HCT116 (cell line): ENCODE results near the gene KCNK2. TPM values are rescaled to one million over a fixed set of nuclear protein-coding genes. Genes with fewer than 3 reads are reported as not detected.

Source experiments
- ATAC-seq: fragments of 200-7000 bp; cut with Tn5 transposase; 2 replicates; pipeline ENCODE4 v1.9.1; 2020; ENCODE audit warnings: mild to moderate bottlenecking, moderate library complexity
- BruUV-seq: library from RNA; stranded (reverse); fragments of 400-500 nt; replicated peaks from 2 replicates; lab custom pipeline; 2021; lab: Mats Ljungman, UMichigan
- CTCF ChIA-PET: fragments of 300-600 bp; sonication (Branson Sonifier 250); formaldehyde crosslinking; loops from one replicate; lab custom pipeline; 2021; ENCODE audit warnings: antibody characterized with exemption; lab: Charles Lee
- POLR2A ChIA-PET: fragments of 300-600, 350-600 bp; sonication (Branson Sonifier 250); formaldehyde crosslinking; loops from one replicate; lab custom pipeline; 2021; ENCODE audit warnings: antibody characterized with exemption; lab: Charles Lee
- RAD21 ChIA-PET, 2 experiments: fragments of 300-600 bp; sonication (Branson Sonifier 250); formaldehyde crosslinking; loops; one replicate each; lab custom pipeline; 2023; ENCODE audit warnings: low total read pairs in 2 of 2; ENCODE audit not compliant: uncharacterized antibody in 2 of 2, unreplicated experiment in 2 of 2, low non-redundant PET in 1 of 2; lab: Charles Lee
- DNase-seq: peaks from one replicate; pipeline ENCODE4 v3.0.0-alpha.2; 2010; ENCODE audit warnings: low read depth, low spot score
- H2AFZ ChIP-seq: fragments of 200-600 bp; shearing (Covaris generic), sonication (generic); 2 replicates; pipeline ENCODE4 v1.6.1; 2017; ENCODE audit warnings: low read depth, mixed run types, mixed read lengths, antibody characterized with exemption, low read length; ENCODE audit not compliant: poor library complexity, severe bottlenecking
- H3K27ac ChIP-seq: 2 replicates; pipeline ENCODE4 v1.5.1; 2012; ENCODE audit warnings: low read depth, low read length
- H3K27me3 ChIP-seq: fragments of 200-600 bp; sonication (generic); 2 replicates; pipeline ENCODE4 v1.6.1; 2016; ENCODE audit warnings: mixed run types, low read length, mixed read lengths; ENCODE audit not compliant: insufficient read depth
- H3K36me3 ChIP-seq, 2 experiments: fragments of 200-500 bp in 1 of 2; fragments of 200-600 bp in 1 of 2; sonication (Bioruptor generic) in 1 of 2; sonication (generic) in 1 of 2; 2 replicates each; pipeline versions ENCODE4 v1.5.1 to v1.6.1; 2014 to 2016; ENCODE audit warnings: low read length in 2 of 2, inconsistent platforms in 1 of 2, mixed read lengths in 1 of 2, mixed run types in 1 of 2; ENCODE audit not compliant: insufficient read depth in 2 of 2, control insufficient read depth in 1 of 2
- H3K4me1 ChIP-seq, 2 experiments: fragments of 200-600 bp in 1 of 2; sonication (generic) in 1 of 2; 2 replicates each; pipeline versions ENCODE4 v1.5.1 to v1.6.1; 2012 to 2017; ENCODE audit warnings: low read length in 2 of 2, inconsistent platforms in 1 of 2, mild to moderate bottlenecking in 1 of 2, mixed read lengths in 1 of 2, mixed run types in 1 of 2, moderate library complexity in 1 of 2; ENCODE audit not compliant: insufficient read depth in 2 of 2, control insufficient read depth in 1 of 2
- H3K4me2 ChIP-seq: fragments of 200-600 bp; sonication (generic); 2 replicates; pipeline ENCODE4 v1.6.1; 2017; ENCODE audit warnings: mixed run types, low read length, mixed read lengths
- H3K4me3 ChIP-seq, 2 experiments: fragments of 200-600 bp in 1 of 2; sonication (generic) in 1 of 2; replicated peaks in 1 of 2; 2 replicates each; pipeline ENCODE4 v1.5.1; 2011 to 2016; ENCODE audit warnings: low read length in 2 of 2, control low read depth in 1 of 2, low read depth in 1 of 2, mild to moderate bottlenecking in 1 of 2, mixed read lengths in 1 of 2, mixed run types in 1 of 2
- H3K79me2 ChIP-seq: fragments of 200-600 bp; sonication (generic); 2 replicates; pipeline ENCODE4 v1.6.1; 2017; ENCODE audit warnings: mild to moderate bottlenecking, mixed run types, low read length, moderate library complexity, mixed read lengths; ENCODE audit not compliant: insufficient read depth
- H3K9ac ChIP-seq: fragments of 200-600 bp; sonication (generic); 2 replicates; pipeline ENCODE4 v1.6.1; 2016; ENCODE audit warnings: low read length, mixed read lengths
- H3K9me2 ChIP-seq: fragments of 200-600 bp; sonication (generic), shearing (Covaris generic); 2 replicates; pipeline ENCODE4 v1.6.1; 2017; ENCODE audit warnings: mixed run types, mild to moderate bottlenecking, moderate library complexity; ENCODE audit not compliant: insufficient read depth
- H3K9me3 ChIP-seq, 2 experiments: fragments of 200-500 bp in 1 of 2; fragments of 200-600 bp in 1 of 2; sonication (Bioruptor generic) in 1 of 2; sonication (generic) in 1 of 2; 2 replicates each; pipeline ENCODE4 v1.6.1; 2014 to 2017; ENCODE audit warnings: low read length in 2 of 2, mixed read lengths in 2 of 2, inconsistent platforms in 1 of 2, low read depth in 1 of 2, mild to moderate bottlenecking in 1 of 2, mixed run types in 1 of 2, moderate library complexity in 1 of 2; ENCODE audit not compliant: control insufficient read depth in 1 of 2, insufficient read depth in 1 of 2
- H4K20me1 ChIP-seq: fragments of 200-600 bp; sonication (generic), shearing (Covaris generic); 2 replicates; pipeline ENCODE4 v1.6.1; 2017; ENCODE audit warnings: mixed run types, mild to moderate bottlenecking, moderate library complexity; ENCODE audit not compliant: insufficient read depth
- EGR1 ChIP-seq: IDR thresholded peaks from 2 replicates; pipeline ENCODE4 v1.6.1; 2012; ENCODE audit warnings: low read depth
- EZH2 ChIP-seq: fragments of 200-600 bp; sonication (generic); IDR thresholded peaks from 2 replicates; pipeline ENCODE4 v1.6.1; 2017; ENCODE audit warnings: antibody characterized with exemption, mixed run types
- EZH2phosphoT487 ChIP-seq: fragments of 200-600 bp; IDR thresholded peaks from 2 replicates; pipeline ENCODE4 v1.6.1; 2018; ENCODE audit warnings: antibody characterized with exemption, borderline replicate concordance
- POLR2A ChIP-seq: IDR thresholded peaks from 2 replicates; pipeline ENCODE4 v1.7.0; 2011; ENCODE audit warnings: borderline replicate concordance; ENCODE audit not compliant: insufficient read depth, insufficient read length; ENCODE audit errors: extremely low read depth
- POLR2AphosphoS5 ChIP-seq: IDR thresholded peaks from 2 replicates; pipeline ENCODE4 v1.6.1; 2011; ENCODE audit warnings: mild to moderate bottlenecking, low read depth, low read length, moderate library complexity
- RAD21 ChIP-seq: IDR thresholded peaks from 2 replicates; pipeline ENCODE4 v1.6.1; 2012; ENCODE audit warnings: low read depth, mild to moderate bottlenecking
- SP1 ChIP-seq: IDR thresholded peaks from 2 replicates; pipeline ENCODE4 v1.6.1; 2012; ENCODE audit warnings: low read depth
- SRF ChIP-seq: IDR thresholded peaks from 2 replicates; pipeline ENCODE4 v1.6.1; 2012; ENCODE audit warnings: low read depth
- YY1 ChIP-seq: IDR thresholded peaks from 2 replicates; pipeline ENCODE4 v1.6.1; 2011; ENCODE audit warnings: low read length, low read depth, moderate library complexity, mild to moderate bottlenecking; ENCODE audit not compliant: insufficient replicate concordance; ENCODE audit errors: extremely low read depth
- ZFX ChIP-seq: fragments of 450-650 bp; IDR thresholded peaks from 2 replicates; pipeline ENCODE4 v1.6.1; 2017
- intact Hi-C: fragments of 100-400 bp; cut with micrococcal nuclease; formaldehyde crosslinking; loops from 2 replicates; pipeline ENCODE4 v1.10.0; 2022
- total RNA-seq: library from RNA; stranded (reverse); gene quantifications from one replicate; pipeline ENCODE4 v1.2.1, GENCODE V29; 2021; ENCODE audit not compliant: unreplicated experiment
- TF ChIP-seq, protein P1 (sequence below): IDR thresholded peaks from 2 replicates; pipeline ENCODE4 v1.6.1; 2011; ENCODE audit warnings: mild to moderate bottlenecking, low read length, moderate library complexity; ENCODE audit not compliant: insufficient replicate concordance; ENCODE audit errors: extremely low read depth
- TF ChIP-seq, protein P2 (sequence below): IDR thresholded peaks from 2 replicates; pipeline ENCODE4 v1.6.1; 2012
- TF ChIP-seq, protein P3 (sequence below), 3 experiments: fragments of 200-600 bp in 1 of 3; sonication (generic) in 1 of 3; IDR thresholded peaks in 2 of 3; conservative IDR thresholded peaks in 1 of 3; 2 replicates each; pipeline ENCODE4 v1.5.1; 2012 to 2017; ENCODE audit warnings: low read depth in 2 of 3, low read length in 2 of 3, antibody characterized with exemption in 1 of 3, borderline replicate concordance in 1 of 3, control low read depth in 1 of 3, mild to moderate bottlenecking in 1 of 3, mixed read lengths in 1 of 3, mixed run types in 1 of 3, moderate library complexity in 1 of 3; ENCODE audit not compliant: insufficient read depth in 1 of 3

The KCNK2 gene
- total RNA-seq, 1 experiment from 2014 or later: 0.27 TPM

DNA sequence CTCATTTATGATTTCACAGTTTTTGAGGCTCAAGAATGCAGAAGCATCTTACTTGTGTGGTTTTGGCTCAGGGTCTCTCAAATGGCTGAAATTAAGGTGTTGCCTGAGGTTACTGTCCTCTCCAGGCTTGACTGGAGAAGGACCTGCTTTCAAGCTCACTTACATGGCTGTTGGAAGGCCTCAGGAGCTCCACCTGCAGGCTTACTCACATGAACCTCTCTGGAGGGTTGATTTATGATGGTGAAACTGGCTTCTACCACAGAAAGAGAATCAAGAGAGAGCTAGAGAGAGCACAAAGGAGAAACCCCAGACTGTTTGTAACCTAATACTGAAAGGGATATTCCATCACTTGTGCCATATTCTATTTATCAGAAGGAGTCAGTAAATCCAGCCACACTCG lies 6.2 kb upstream of the KCNK2 start:
- Histone ChIP-seq H3K27me3 (no peaks in the 10 kb centered on the region), H3K79me2 (no peaks in the 10 kb centered on the region), H2AFZ (no peak overlapping the region), H3K4me1 (no peaks in the 10 kb centered on the region), H3K36me3 (no peaks in the 10 kb centered on the region), H3K4me2 (no peak overlapping the region), H3K9me2 (no peaks in the 10 kb centered on the region), H3K27ac (no peak overlapping the region), H4K20me1 (no peaks in the 10 kb centered on the region), H3K9ac (no peak overlapping the region), H3K4me3 (no peak overlapping the region), H3K9me3 (no peaks in the 10 kb centered on the region)
- intact Hi-C loops: no loop called here
- peak; percentile 34 for DNase-seq
- ChIA-PET CTCF (interaction anchor here (1.0 to 1.1 kb wide), 3 partner anchors 12 to 267 kb away, joined by 3 to 5 read pairs (median 3); no protein-coding TSS in a partner anchor), RAD21 (no interaction called here), POLR2A (no interaction called here)
- TF ChIP-seq, protein P1, sequence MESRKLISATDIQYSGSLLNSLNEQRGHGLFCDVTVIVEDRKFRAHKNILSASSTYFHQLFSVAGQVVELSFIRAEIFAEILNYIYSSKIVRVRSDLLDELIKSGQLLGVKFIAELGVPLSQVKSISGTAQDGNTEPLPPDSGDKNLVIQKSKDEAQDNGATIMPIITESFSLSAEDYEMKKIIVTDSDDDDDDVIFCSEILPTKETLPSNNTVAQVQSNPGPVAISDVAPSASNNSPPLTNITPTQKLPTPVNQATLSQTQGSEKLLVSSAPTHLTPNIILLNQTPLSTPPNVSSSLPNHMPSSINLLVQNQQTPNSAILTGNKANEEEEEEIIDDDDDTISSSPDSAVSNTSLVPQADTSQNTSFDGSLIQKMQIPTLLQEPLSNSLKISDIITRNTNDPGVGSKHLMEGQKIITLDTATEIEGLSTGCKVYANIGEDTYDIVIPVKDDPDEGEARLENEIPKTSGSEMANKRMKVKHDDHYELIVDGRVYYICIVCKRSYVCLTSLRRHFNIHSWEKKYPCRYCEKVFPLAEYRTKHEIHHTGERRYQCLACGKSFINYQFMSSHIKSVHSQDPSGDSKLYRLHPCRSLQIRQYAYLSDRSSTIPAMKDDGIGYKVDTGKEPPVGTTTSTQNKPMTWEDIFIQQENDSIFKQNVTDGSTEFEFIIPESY: no peak
- TF ChIP-seq RAD21 (peak; percentile 37), POLR2A (no peak), EZH2 (no peak), SRF (no peak), ZFX (no peak), POLR2AphosphoS5 (no peak), SP1 (no peak), EZH2phosphoT487 (no peak), EGR1 (no peak), YY1 (no peak)
- TF ChIP-seq, protein P2, sequence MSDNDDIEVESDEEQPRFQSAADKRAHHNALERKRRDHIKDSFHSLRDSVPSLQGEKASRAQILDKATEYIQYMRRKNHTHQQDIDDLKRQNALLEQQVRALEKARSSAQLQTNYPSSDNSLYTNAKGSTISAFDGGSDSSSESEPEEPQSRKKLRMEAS: no peak
- TF ChIP-seq, protein P3, sequence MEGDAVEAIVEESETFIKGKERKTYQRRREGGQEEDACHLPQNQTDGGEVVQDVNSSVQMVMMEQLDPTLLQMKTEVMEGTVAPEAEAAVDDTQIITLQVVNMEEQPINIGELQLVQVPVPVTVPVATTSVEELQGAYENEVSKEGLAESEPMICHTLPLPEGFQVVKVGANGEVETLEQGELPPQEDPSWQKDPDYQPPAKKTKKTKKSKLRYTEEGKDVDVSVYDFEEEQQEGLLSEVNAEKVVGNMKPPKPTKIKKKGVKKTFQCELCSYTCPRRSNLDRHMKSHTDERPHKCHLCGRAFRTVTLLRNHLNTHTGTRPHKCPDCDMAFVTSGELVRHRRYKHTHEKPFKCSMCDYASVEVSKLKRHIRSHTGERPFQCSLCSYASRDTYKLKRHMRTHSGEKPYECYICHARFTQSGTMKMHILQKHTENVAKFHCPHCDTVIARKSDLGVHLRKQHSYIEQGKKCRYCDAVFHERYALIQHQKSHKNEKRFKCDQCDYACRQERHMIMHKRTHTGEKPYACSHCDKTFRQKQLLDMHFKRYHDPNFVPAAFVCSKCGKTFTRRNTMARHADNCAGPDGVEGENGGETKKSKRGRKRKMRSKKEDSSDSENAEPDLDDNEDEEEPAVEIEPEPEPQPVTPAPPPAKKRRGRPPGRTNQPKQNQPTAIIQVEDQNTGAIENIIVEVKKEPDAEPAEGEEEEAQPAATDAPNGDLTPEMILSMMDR (IDR thresholded peaks at IDR 0.05 in 2 of 3, conservative IDR thresholded peaks at IDR 0.05 in 1 of 3; ENCODE audit: borderline replicate concordance in 1 of 3, insufficient read depth in 1 of 3, low read depth in 2 of 3, low read length in 2 of 3): peak in 2 of 3 experiments; percentile 54 to 64; a peak in 3 of 6 replicates
- BruUV-seq: no TSS peak
- peak; percentile 92 for ATAC-seq
